ENCODE results near the gene CDH12.

DNA sequence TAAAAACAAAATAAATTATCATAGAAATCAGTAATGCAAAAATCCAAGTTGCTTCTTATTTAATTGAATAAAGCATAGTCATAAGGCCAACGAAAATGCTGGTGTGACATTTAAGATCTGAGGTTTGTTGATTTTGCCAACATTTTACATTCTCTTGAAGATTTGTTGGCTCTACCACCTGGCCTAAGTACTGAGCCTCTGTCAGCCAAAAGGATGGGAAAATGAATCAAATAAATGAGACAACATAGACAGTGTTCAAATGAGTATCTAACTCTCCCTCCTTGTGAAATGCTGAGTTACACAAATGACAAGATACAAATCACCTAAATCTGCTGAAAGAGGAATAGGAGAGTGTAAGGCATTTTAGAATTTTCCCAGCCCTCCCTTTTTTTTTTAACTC, 575.0 kb downstream of the CDH12 start:
- TF ChIP-seq, protein P1, sequence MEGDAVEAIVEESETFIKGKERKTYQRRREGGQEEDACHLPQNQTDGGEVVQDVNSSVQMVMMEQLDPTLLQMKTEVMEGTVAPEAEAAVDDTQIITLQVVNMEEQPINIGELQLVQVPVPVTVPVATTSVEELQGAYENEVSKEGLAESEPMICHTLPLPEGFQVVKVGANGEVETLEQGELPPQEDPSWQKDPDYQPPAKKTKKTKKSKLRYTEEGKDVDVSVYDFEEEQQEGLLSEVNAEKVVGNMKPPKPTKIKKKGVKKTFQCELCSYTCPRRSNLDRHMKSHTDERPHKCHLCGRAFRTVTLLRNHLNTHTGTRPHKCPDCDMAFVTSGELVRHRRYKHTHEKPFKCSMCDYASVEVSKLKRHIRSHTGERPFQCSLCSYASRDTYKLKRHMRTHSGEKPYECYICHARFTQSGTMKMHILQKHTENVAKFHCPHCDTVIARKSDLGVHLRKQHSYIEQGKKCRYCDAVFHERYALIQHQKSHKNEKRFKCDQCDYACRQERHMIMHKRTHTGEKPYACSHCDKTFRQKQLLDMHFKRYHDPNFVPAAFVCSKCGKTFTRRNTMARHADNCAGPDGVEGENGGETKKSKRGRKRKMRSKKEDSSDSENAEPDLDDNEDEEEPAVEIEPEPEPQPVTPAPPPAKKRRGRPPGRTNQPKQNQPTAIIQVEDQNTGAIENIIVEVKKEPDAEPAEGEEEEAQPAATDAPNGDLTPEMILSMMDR (IDR thresholded peaks at IDR 0.05; ENCODE audit: insufficient read depth, low read length, poor library complexity, severe bottlenecking): no peak
- TF ChIP-seq EZH2phosphoT487 (conservative IDR thresholded peaks at IDR 0.05; ENCODE audit: low read length): no peak
